Esophagus squamous epithelium (tissue), 4 donors: ENCODE data around the gene TDRD9.

Experiments
- POLR2A ChIP-seq, 4 donors: fragments of 450-650 bp; IDR thresholded peaks; one replicate each; pipeline ENCODE4 v1.6.1; 2017; ENCODE audit warnings: antibody characterized with exemption in 4 of 4, mild to moderate bottlenecking in 4 of 4, moderate library complexity in 3 of 4
- TF ChIP-seq, protein P1 (sequence below), 6 experiments: fragments of 450-650 bp in 4 of 6; fragments of 200-600 bp in 2 of 6; sonication (generic) in 2 of 6; IDR thresholded peaks; one replicate each; pipeline ENCODE4 v1.5.1; 2016 to 2019; ENCODE audit warnings: antibody characterized with exemption in 6 of 6, mild to moderate bottlenecking in 4 of 6, moderate library complexity in 4 of 6

DNA sequence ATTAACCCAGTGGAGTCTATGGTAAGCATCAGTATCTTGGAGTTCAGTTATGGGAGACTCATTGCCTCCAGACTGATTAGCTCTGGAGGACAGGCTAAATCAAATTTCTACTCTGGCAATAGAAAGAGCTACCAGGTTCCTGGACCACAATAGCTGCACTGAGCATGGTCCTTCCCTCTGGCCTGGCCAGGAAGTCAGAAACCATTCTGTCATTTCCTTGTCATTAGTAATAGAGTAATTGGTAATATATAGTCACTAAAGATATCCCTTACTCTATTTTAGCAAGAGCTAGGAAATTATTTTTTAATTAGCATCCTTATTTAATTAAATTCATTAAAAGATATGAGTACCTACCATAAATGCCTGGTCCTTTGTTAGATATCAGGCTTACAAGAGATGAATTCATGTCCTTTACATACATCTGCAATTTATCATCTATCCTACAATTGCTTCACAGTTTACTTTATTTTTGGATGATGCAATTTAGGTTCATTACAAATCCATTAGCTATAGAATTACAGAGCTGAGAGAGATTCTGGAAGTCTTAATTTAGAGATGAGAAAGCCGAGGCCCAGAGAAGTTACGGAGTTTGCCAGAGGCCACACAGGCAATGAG is 23.7 kb upstream of the TDRD9 start:
- TF ChIP-seq, protein P1, sequence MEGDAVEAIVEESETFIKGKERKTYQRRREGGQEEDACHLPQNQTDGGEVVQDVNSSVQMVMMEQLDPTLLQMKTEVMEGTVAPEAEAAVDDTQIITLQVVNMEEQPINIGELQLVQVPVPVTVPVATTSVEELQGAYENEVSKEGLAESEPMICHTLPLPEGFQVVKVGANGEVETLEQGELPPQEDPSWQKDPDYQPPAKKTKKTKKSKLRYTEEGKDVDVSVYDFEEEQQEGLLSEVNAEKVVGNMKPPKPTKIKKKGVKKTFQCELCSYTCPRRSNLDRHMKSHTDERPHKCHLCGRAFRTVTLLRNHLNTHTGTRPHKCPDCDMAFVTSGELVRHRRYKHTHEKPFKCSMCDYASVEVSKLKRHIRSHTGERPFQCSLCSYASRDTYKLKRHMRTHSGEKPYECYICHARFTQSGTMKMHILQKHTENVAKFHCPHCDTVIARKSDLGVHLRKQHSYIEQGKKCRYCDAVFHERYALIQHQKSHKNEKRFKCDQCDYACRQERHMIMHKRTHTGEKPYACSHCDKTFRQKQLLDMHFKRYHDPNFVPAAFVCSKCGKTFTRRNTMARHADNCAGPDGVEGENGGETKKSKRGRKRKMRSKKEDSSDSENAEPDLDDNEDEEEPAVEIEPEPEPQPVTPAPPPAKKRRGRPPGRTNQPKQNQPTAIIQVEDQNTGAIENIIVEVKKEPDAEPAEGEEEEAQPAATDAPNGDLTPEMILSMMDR (IDR thresholded peaks at IDR 0.05) = no peak
- no peak for TF ChIP-seq POLR2A (IDR thresholded peaks at IDR 0.05)
